ENCODE results near the gene ABLIM1. TPM values are rescaled to one million over a fixed set of nuclear protein-coding genes. Genes with fewer than 3 reads are reported as not detected.
A peak's percentile ranks its signal among the peaks of the same experiment; 100 is the strongest.

Gene ABLIM1
- total RNA-seq, 1 donor from 2014 or later, result 159 TPM

GRCh38 chr10:114441107-114441506, 217.0 kb downstream of the ABLIM1 start:
- no peak for DNase-seq

GRCh38 chr10:114437473-114438292, 220.4 kb downstream of the ABLIM1 start:
- peak; percentile 52 for DNase-seq

GRCh38 chr10:114436941-114437340, 221.1 kb downstream of the ABLIM1 start:
- no peak for DNase-seq

GRCh38 chr10:114432566-114433093, 225.4 kb downstream of the ABLIM1 start:
- DNase-seq, result no peak

- peak; percentile 17 for DNase-seq
Observed at GRCh38 chr10:114431414-114432135, 226.5 kb downstream of the ABLIM1 start.

GRCh38 chr10:114430688-114431413, 227.2 kb downstream of the ABLIM1 start:
- no peak for DNase-seq

- no peak for DNase-seq
Observed at GRCh38 chr10:114429581-114430335, 228.3 kb downstream of the ABLIM1 start.

- DNase-seq, result peak; percentile 48
Observed at GRCh38 chr10:114427124-114427852, 230.8 kb downstream of the ABLIM1 start.

- DNase-seq, result peak; percentile 71
Observed at GRCh38 chr10:114426476-114426875, 231.6 kb downstream of the ABLIM1 start.

- DNase-seq, result no peak
Observed at GRCh38 chr10:114420811-114421485, 237.1 kb downstream of the ABLIM1 start.

- DNase-seq, result no peak
Observed at GRCh38 chr10:114418109-114418508, 240.0 kb downstream of the ABLIM1 start.

GRCh38 chr10:114412907-114413797, 244.9 kb downstream of the ABLIM1 start:
- peak; percentile 75 for DNase-seq

GRCh38 chr10:114408968-114409444, 249.1 kb downstream of the ABLIM1 start:
- DNase-seq, result peak; percentile 23

GRCh38 chr10:114408112-114408967, 249.7 kb downstream of the ABLIM1 start:
- no peak for DNase-seq

GRCh38 chr10:114406455-114406854, 251.6 kb downstream of the ABLIM1 start:
- DNase-seq, result no peak

GRCh38 chr10:114405011-114405350, 253.1 kb downstream of the ABLIM1 start:
- DNase-seq, result no peak

- DNase-seq, result peak; percentile 46
Observed at GRCh38 chr10:114404171-114405010, 253.7 kb downstream of the ABLIM1 start, which contains the start of gene AFAP1L2. Gene AFAP1L2 (minus strand): TSS chr10:114404502. CDS start chr10:114404455, 47 bp downstream.
